Peyer's patch (tissue), 4 donors: ENCODE data around the gene MXD3.

ENCODE experiments used
- CTCF ChIP-seq, 6 experiments: fragments of 450-650 bp in 4 of 6; fragments of 200-600 bp in 2 of 6; sonication (generic) in 1 of 6; IDR thresholded peaks; one replicate each; pipeline ENCODE4 v1.5.1; 2017 to 2019; ENCODE audit warnings: antibody characterized with exemption in 6 of 6, mild to moderate bottlenecking in 3 of 6, moderate library complexity in 1 of 6
- POLR2A ChIP-seq, 2 donors: fragments of 450-650 bp; IDR thresholded peaks; one replicate each; pipeline ENCODE4 v1.5.1; 2017; ENCODE audit warnings: antibody characterized with exemption in 2 of 2, mild to moderate bottlenecking in 2 of 2, moderate library complexity in 2 of 2

- TF ChIP-seq CTCF (IDR thresholded peaks at IDR 0.05) (no peak), POLR2A (IDR thresholded peaks at IDR 0.05) (no peak)
Measured at GRCh38 chr5:177290816-177291596, 20.7 kb downstream of the MXD3 start.
